ENCODE measurements around the gene IPO11.

DNA sequence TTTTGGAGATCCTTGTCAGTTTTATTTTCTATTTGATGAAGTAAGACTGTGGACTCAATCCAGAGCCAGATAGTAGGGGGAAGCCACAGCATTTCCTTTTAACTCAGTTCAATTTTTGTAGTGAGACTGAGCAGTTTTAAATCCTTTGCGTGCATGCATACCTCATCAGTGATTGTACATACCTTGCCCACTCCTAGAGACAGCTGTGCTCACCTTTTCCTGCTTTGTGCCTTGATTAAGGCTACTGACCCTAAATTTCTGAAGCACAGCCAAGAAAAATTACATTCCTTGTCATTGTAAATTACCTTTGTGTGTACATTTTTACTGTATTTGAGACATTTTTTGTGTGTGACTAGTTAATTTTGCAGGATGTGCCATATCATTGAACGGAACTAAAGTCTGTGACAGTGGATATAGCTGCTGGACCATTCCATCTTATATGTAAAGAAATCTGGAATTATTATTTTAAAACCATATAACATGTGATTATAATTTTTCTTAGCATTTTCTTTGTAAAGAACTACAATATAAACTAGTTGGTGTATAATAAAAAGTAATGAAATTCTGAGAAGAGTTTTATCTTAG lies 26.7 kb upstream of the IPO11 start:
- no peak for TF ChIP-seq POLR2A (IDR thresholded peaks at IDR 0.05)
- TF ChIP-seq, protein P1, sequence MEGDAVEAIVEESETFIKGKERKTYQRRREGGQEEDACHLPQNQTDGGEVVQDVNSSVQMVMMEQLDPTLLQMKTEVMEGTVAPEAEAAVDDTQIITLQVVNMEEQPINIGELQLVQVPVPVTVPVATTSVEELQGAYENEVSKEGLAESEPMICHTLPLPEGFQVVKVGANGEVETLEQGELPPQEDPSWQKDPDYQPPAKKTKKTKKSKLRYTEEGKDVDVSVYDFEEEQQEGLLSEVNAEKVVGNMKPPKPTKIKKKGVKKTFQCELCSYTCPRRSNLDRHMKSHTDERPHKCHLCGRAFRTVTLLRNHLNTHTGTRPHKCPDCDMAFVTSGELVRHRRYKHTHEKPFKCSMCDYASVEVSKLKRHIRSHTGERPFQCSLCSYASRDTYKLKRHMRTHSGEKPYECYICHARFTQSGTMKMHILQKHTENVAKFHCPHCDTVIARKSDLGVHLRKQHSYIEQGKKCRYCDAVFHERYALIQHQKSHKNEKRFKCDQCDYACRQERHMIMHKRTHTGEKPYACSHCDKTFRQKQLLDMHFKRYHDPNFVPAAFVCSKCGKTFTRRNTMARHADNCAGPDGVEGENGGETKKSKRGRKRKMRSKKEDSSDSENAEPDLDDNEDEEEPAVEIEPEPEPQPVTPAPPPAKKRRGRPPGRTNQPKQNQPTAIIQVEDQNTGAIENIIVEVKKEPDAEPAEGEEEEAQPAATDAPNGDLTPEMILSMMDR (IDR thresholded peaks at IDR 0.05 in 8 of 11, conservative IDR thresholded peaks at IDR 0.05 in 3 of 11) = no peak
- TF ChIP-seq POLR2AphosphoS5 (IDR thresholded peaks at IDR 0.05) = no peak

Measured in spleen (tissue), 7 donors.